Panc1 (cell line): ENCODE measurements around the gene NFILZ. TPM values are rescaled to one million over a fixed set of nuclear protein-coding genes. Genes with fewer than 3 reads are reported as not detected.

Experiments used
- ATAC-seq: fragments of 200-7000 bp; cut with Tn5 transposase; 2 replicates; pipeline ENCODE4 v1.9.1; 2020; ENCODE audit warnings: mild to moderate bottlenecking, moderate library complexity
- BruUV-seq: library from RNA; stranded (reverse); fragments of 400-500 nt; replicated peaks from 2 replicates; lab custom pipeline; 2021; lab: Mats Ljungman, UMichigan
- CTCF ChIA-PET: fragments of 300-600 bp; sonication (Branson Sonifier 250); formaldehyde crosslinking; loops from one replicate; lab custom pipeline; 2022; ENCODE audit warnings: antibody characterized with exemption; lab: Charles Lee
- POLR2A ChIA-PET: fragments of 300-600 bp; sonication (Branson Sonifier 250); formaldehyde crosslinking; loops from one replicate; lab custom pipeline; 2022; ENCODE audit warnings: antibody characterized with exemption; lab: Charles Lee
- DNase-seq: peaks from one replicate; pipeline ENCODE4 v3.0.0-alpha.2; 2010; ENCODE audit warnings: low read depth, low spot score
- H3K27ac ChIP-seq: 2 replicates; pipeline ENCODE4 v1.5.1; 2011; ENCODE audit warnings: mild to moderate bottlenecking, low read length, inconsistent platforms
- H3K27me3 ChIP-seq: fragments of 200-500 bp; sonication (Bioruptor generic); 2 replicates; pipeline ENCODE4 v1.6.0; 2014; ENCODE audit warnings: low read length, inconsistent platforms; ENCODE audit not compliant: control insufficient read depth, insufficient read depth
- H3K36me3 ChIP-seq: fragments of 200-500 bp; sonication (Bioruptor generic); 2 replicates; pipeline ENCODE4 v1.5.1; 2014; ENCODE audit warnings: inconsistent platforms, mild to moderate bottlenecking, low read length, moderate library complexity; ENCODE audit not compliant: control insufficient read depth, insufficient read depth
- H3K4me1 ChIP-seq: 2 replicates; pipeline ENCODE4 v1.5.1; 2011; ENCODE audit warnings: inconsistent platforms, mild to moderate bottlenecking, low read length, moderate library complexity; ENCODE audit not compliant: control insufficient read depth, insufficient read depth
- H3K4me3 ChIP-seq, 2 experiments: 2 replicates each; pipeline ENCODE4 v1.5.1; 2011 to 2012; ENCODE audit warnings: low read depth in 2 of 2, low read length in 2 of 2, mild to moderate bottlenecking in 2 of 2, inconsistent platforms in 1 of 2, moderate library complexity in 1 of 2
- H3K9me3 ChIP-seq: fragments of 200-500 bp; sonication (Bioruptor generic); 2 replicates; pipeline ENCODE4 v1.5.1; 2014; ENCODE audit warnings: low read depth, mild to moderate bottlenecking, inconsistent platforms, low read length, moderate library complexity; ENCODE audit not compliant: control insufficient read depth, insufficient read depth
- CTCF ChIP-seq: fragments of 450-650 bp; IDR thresholded peaks from 2 replicates; pipeline ENCODE4 v1.5.1; 2017; ENCODE audit warnings: mild to moderate bottlenecking
- POLR2AphosphoS5 ChIP-seq: IDR thresholded peaks from 2 replicates; pipeline ENCODE4 v1.6.1; 2012; ENCODE audit warnings: mild to moderate bottlenecking, low read depth, low read length, moderate library complexity
- SIN3A ChIP-seq: IDR thresholded peaks from 2 replicates; pipeline ENCODE4 v1.6.1; 2012; ENCODE audit warnings: low read depth, mild to moderate bottlenecking, low read length, moderate library complexity, borderline replicate concordance; ENCODE audit not compliant: insufficient read depth
- TCF7L2 ChIP-seq: IDR thresholded peaks from 2 replicates; pipeline ENCODE4 v1.6.1; 2011; ENCODE audit warnings: mild to moderate bottlenecking, low read depth, low read length, inconsistent platforms
- in situ Hi-C: cut with HindIII; loops from 2 replicates; pipeline ENCODE4 v1.10.0; 2016; ENCODE audit warnings: low sequenced_read_pairs, low pct_unique_long_range_greater_than_20kb
- intact Hi-C: fragments of 100-400 bp; cut with micrococcal nuclease; formaldehyde crosslinking; loops from one replicate; pipeline ENCODE4 v1.10.0; 2022; ENCODE audit not compliant: unreplicated experiment
- total RNA-seq: library from RNA; stranded (reverse); gene quantifications from one replicate; pipeline ENCODE4 v1.2.1, GENCODE V29; 2021; ENCODE audit not compliant: unreplicated experiment
- TF ChIP-seq, protein P1 (sequence below), 2 experiments: IDR thresholded peaks; 2 replicates each; pipeline ENCODE4 v1.6.1; 2011 to 2012; ENCODE audit warnings: low read depth in 2 of 2, control low read depth in 1 of 2, low read length in 1 of 2, mild to moderate bottlenecking in 1 of 2, moderate library complexity in 1 of 2; ENCODE audit not compliant: insufficient read depth in 1 of 2

The NFILZ gene
- total RNA-seq, 1 experiment from 2014 or later = not detected

- intact Hi-C loops = no loop called here
- Histone ChIP-seq H3K27ac (no peak overlapping the region), H3K4me3 (no peak overlapping the region), H3K36me3 (no peaks in the 10 kb centered on the region), H3K27me3 (no peaks in the 10 kb centered on the region), H3K9me3 (no peaks in the 10 kb centered on the region), H3K4me1 (no peaks in the 10 kb centered on the region)
- BruUV-seq = no TSS peak
- CTCF ChIA-PET = interaction anchor here (0.6 kb wide), 1 partner anchor 286 kb away, joined by 7 read pairs; no protein-coding TSS in a partner anchor
- ATAC-seq = no peak
- in situ Hi-C loops = no loop called here
- POLR2A ChIA-PET = interaction anchor here (0.7 kb wide), 1 partner anchor 58 kb away, joined by 7 read pairs; no protein-coding TSS in a partner anchor
- DNase-seq = no peak
- TF ChIP-seq, protein P1, sequence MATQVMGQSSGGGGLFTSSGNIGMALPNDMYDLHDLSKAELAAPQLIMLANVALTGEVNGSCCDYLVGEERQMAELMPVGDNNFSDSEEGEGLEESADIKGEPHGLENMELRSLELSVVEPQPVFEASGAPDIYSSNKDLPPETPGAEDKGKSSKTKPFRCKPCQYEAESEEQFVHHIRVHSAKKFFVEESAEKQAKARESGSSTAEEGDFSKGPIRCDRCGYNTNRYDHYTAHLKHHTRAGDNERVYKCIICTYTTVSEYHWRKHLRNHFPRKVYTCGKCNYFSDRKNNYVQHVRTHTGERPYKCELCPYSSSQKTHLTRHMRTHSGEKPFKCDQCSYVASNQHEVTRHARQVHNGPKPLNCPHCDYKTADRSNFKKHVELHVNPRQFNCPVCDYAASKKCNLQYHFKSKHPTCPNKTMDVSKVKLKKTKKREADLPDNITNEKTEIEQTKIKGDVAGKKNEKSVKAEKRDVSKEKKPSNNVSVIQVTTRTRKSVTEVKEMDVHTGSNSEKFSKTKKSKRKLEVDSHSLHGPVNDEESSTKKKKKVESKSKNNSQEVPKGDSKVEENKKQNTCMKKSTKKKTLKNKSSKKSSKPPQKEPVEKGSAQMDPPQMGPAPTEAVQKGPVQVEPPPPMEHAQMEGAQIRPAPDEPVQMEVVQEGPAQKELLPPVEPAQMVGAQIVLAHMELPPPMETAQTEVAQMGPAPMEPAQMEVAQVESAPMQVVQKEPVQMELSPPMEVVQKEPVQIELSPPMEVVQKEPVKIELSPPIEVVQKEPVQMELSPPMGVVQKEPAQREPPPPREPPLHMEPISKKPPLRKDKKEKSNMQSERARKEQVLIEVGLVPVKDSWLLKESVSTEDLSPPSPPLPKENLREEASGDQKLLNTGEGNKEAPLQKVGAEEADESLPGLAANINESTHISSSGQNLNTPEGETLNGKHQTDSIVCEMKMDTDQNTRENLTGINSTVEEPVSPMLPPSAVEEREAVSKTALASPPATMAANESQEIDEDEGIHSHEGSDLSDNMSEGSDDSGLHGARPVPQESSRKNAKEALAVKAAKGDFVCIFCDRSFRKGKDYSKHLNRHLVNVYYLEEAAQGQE (IDR thresholded peaks at IDR 0.05; ENCODE audit: insufficient read depth in 1 of 2, low read depth in 2 of 2, low read length in 1 of 2) = no peak
- TF ChIP-seq POLR2AphosphoS5 (no peak), TCF7L2 (no peak)
These were observed 3.6 kb upstream of the NFILZ start for GRCh38 chr19:8626842-8627241.

DNA sequence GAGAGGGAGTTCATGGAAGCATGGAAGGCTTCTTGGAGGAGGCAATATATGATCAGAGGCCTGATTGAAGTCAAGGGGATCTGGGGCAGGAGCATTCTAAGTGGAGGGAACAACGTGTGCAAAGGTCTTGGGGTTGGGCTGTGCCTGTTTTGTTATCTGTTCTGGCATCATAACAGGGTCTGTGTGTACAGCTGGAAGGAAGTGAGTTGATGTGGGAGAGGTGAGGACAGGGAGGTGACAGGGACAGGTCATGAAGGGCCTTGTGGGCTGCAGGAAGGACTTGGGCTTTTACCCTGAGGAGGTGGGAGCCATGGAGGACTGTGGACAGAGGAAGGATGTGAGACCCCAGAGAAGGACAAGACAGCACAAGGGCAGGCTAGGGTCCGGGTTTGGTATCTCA is 1.2 kb upstream of the NFILZ start:
- BruUV-seq = no TSS peak
- no peaks in the 10 kb centered on the region for H3K27me3 ChIP-seq
- ATAC-seq = no peak
- TF ChIP-seq CTCF = no peak
- TF ChIP-seq SIN3A = no peak
- TF ChIP-seq TCF7L2 = no peak
- TF ChIP-seq POLR2AphosphoS5 = no peak
- TF ChIP-seq, protein P1 (IDR thresholded peaks at IDR 0.05; ENCODE audit: insufficient read depth in 1 of 2, low read depth in 2 of 2, low read length in 1 of 2) = no peak
- CTCF ChIA-PET = no interaction called here
- H3K36me3 ChIP-seq = no peaks in the 10 kb centered on the region
- no peak overlapping the region for H3K27ac ChIP-seq
- DNase-seq = no peak
- H3K4me3 ChIP-seq = no peak overlapping the region
- no peaks in the 10 kb centered on the region for H3K9me3 ChIP-seq
- no peaks in the 10 kb centered on the region for H3K4me1 ChIP-seq
- intact Hi-C loops = no loop called here
- POLR2A ChIA-PET = no interaction called here
- in situ Hi-C loops = no loop called here
